Kidney (tissue), 14 donors: ENCODE results near the gene ZSCAN18. TPM values are rescaled to one million over a fixed set of nuclear protein-coding genes. Genes with fewer than 3 reads are reported as not detected.

Experiments
- DNase-seq, 5 donors: peaks; one replicate each; pipeline ENCODE4 v3.0.0-alpha.2; 2013 to 2020
- FAIRE-seq: peaks from 2 replicates; lab custom pipeline; 2012; peaks lifted over from hg19 to GRCh38; lab: Jason Lieb, UNC
- H3K27ac ChIP-seq, 2 donors: one replicate each; pipeline ENCODE4 v1.7.0; 2013; ENCODE audit warnings: low read depth in 2 of 2, low read length in 2 of 2, inconsistent platforms in 1 of 2
- H3K27me3 ChIP-seq: one replicate; pipeline ENCODE4 v1.7.1; 2013; ENCODE audit warnings: low read length, inconsistent platforms; ENCODE audit not compliant: control insufficient read depth, insufficient read depth
- H3K36me3 ChIP-seq, 3 donors: one replicate each; pipeline versions ENCODE4 v1.7.0 to v1.7.1; 2013; ENCODE audit warnings: low read length in 3 of 3, control low read depth in 1 of 3, inconsistent platforms in 1 of 3; ENCODE audit not compliant: insufficient read depth in 3 of 3, control insufficient read depth in 2 of 3
- H3K4me1 ChIP-seq, 3 donors: one replicate each; pipeline versions ENCODE4 v1.7.0 to v1.7.1; 2013; ENCODE audit warnings: low read length in 3 of 3, inconsistent platforms in 1 of 3, low read depth in 1 of 3; ENCODE audit not compliant: control insufficient read depth in 2 of 3, insufficient read depth in 2 of 3
- H3K4me3 ChIP-seq, 3 donors: one replicate each; pipeline versions ENCODE4 v1.7.0 to v1.8.1; 2013; ENCODE audit warnings: low read length in 3 of 3, control low read depth in 1 of 3, inconsistent platforms in 1 of 3
- H3K9ac ChIP-seq, 3 donors: one replicate each; pipeline versions ENCODE4 v1.7.0 to v1.7.1; 2013; ENCODE audit warnings: low read length in 3 of 3, control low read depth in 1 of 3, inconsistent platforms in 1 of 3
- H3K9me3 ChIP-seq, 3 donors: one replicate each; pipeline versions ENCODE4 v1.7.0 to v1.7.1; 2013; ENCODE audit warnings: low read length in 3 of 3, control low read depth in 1 of 3, inconsistent platforms in 1 of 3; ENCODE audit not compliant: control insufficient read depth in 2 of 3, insufficient read depth in 1 of 3
- CTCF ChIP-seq: IDR thresholded peaks from 3 replicates; pipeline ENCODE4 v1.5.1; 2012; ENCODE audit warnings: mild to moderate bottlenecking, moderate library complexity, borderline replicate concordance; ENCODE audit not compliant: insufficient read depth; ENCODE audit errors: extremely low read depth
- intact Hi-C: fragments of 100-400 bp; cut with DNase I; formaldehyde crosslinking; loops from one replicate; pipeline ENCODE4 v1.11.1; 2022
- polyA plus RNA-seq: library from polyadenylated mRNA; stranded (reverse); fragments of 350-450 nt; fragmentation: Illumina TruSeq; extraction: RNeasy Lipid Tissue Mini Kit (QIAGEN cat#74804); gene quantifications from one replicate; pipeline ENCODE4 v1.2.3, GENCODE V29; 2014; ENCODE audit warnings: low read depth, low replicate concordance; ENCODE audit not compliant: insufficient read depth
- total RNA-seq: library from RNA; stranded (reverse); fragmentation: NEBNext Ultra II Directional; extraction: Animal tissue kit (Norgen Biotek cat#: 25700); gene quantifications from one replicate; pipeline ENCODE4 v1.2.1, GENCODE V29; 2021
- donor health status: control.
- donor health status: control.
- donor health status: control.
- donor health status: control.
- donor health status: control.
- donor health status: DM: yes; HTN: yes; CAD: no.
- donor health status: Normal renal cell carcinoma (clear cell type).

ZSCAN18 gene
- total and polyA plus RNA-seq, 2 donors from 2014 or later = 73.2 to 103 TPM

DNA sequence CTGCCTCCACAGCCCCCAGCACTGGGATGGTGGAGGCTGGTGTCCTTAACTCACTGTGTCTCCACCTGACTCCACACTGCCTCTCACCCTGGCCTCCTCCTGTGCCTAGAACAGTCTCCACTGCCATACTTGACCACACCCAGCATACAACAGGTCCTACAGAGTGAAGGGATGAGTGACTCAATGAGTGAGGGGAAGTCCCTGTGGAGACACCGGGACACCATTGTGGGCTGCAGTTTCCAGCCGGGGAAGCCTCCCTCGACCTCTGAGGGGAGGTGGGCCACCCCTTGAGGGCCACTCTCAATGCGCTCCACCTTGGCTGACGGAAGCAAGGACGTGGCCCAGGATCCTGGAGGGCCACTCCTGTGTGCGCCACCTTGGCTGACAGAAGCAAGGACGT, 41.8 kb downstream of the ZSCAN18 start:
- intact Hi-C loops = no loop called here
- no peak for TF ChIP-seq CTCF
- FAIRE-seq (no peak), DNase-seq (peak in 1 of 5 donors; percentile 26)
- H3K27ac ChIP-seq = no peak overlapping the region
- H3K4me1 ChIP-seq = peaks cover 0 to 14% (median 0%) of the 10 kb centered on the region in 3 donors
- H3K9ac ChIP-seq = no peak overlapping the region
- H3K4me3 ChIP-seq = no peak overlapping the region
- no peaks in the 10 kb centered on the region for H3K36me3 ChIP-seq
- H3K27me3 ChIP-seq = no peaks in the 10 kb centered on the region
- H3K9me3 ChIP-seq = peaks cover 0 to 9% (median 0%) of the 10 kb centered on the region in 3 donors

GRCh38 chr19:58054901-58055874, 42.8 kb downstream of the ZSCAN18 start:
- FAIRE-seq = no peak
- Histone ChIP-seq H3K27me3 (no peaks in the 10 kb centered on the region), H3K4me3 (peak overlapping the region; percentile 57 to 74 (median 73)), H3K4me1 (peaks cover 0 to 12% (median 0%) of the 10 kb centered on the region in 3 donors), H3K9ac (peak overlapping the region; percentile 44 to 82 (median 50)), H3K9me3 (peaks cover 0 to 5% (median 0%) of the 10 kb centered on the region in 3 donors), H3K36me3 (no peaks in the 10 kb centered on the region), H3K27ac (peak overlapping the region; percentile 76 to 87)
- intact Hi-C loops = no loop called here
- TF ChIP-seq CTCF = no peak
- peak in 4 of 5 donors; percentile 50 to 85 (median 80) for DNase-seq

- TF ChIP-seq CTCF = no peak
- DNase-seq (no peak), FAIRE-seq (no peak)
- intact Hi-C loops = no loop called here
- H3K4me1 ChIP-seq = peaks cover 0 to 7% (median 0%) of the 10 kb centered on the region in 3 donors
- H3K27me3 ChIP-seq = no peaks in the 10 kb centered on the region
- no peak overlapping the region for H3K27ac ChIP-seq
- H3K36me3 ChIP-seq = no peaks in the 10 kb centered on the region
- peaks cover 0 to 8% (median 0%) of the 10 kb centered on the region in 3 donors for H3K9me3 ChIP-seq
- no peak overlapping the region for H3K9ac ChIP-seq
- no peak overlapping the region for H3K4me3 ChIP-seq
Measured at GRCh38 chr19:58053480-58054156, 44.4 kb downstream of the ZSCAN18 start.
